ENCODE data around the gene AGMO.

The AGMO gene

GRCh38 chr7:15488401-15488800, 73.4 kb downstream of the AGMO start:
- no peak overlapping the region for H3K4me2 ChIP-seq (ENCODE audit: low read length)
- no peaks in the 10 kb centered on the region for H3K79me2 ChIP-seq (ENCODE audit: low read length)
- H3K4me1 ChIP-seq (ENCODE audit: low read length) = no peaks in the 10 kb centered on the region
- no peak overlapping the region for H3K4me3 ChIP-seq (ENCODE audit: low read length)
- H4K20me1 ChIP-seq (ENCODE audit: insufficient read depth, low read length) = no peaks in the 10 kb centered on the region
- H3K9me3 ChIP-seq (ENCODE audit: insufficient read depth, low read length) = no peaks in the 10 kb centered on the region
- H2AFZ ChIP-seq (ENCODE audit: low read depth, low read length) = no peak overlapping the region
- no peaks in the 10 kb centered on the region for H3K36me3 ChIP-seq (replicated peaks; ENCODE audit: low read depth, low read length)
- H3K27me3 ChIP-seq (ENCODE audit: low read depth, low read length) = no peaks in the 10 kb centered on the region
- no peak overlapping the region for H3K27ac ChIP-seq (ENCODE audit: low read length)
- no peak overlapping the region for H3K9ac ChIP-seq (ENCODE audit: low read length)
- TF ChIP-seq CTCF (IDR thresholded peaks at IDR 0.05; ENCODE audit: low read depth, low read length) (no peak), EZH2phosphoT487 (IDR thresholded peaks at IDR 0.05; ENCODE audit: low read depth) (no peak)

- H3K27ac ChIP-seq (ENCODE audit: low read length) = no peak overlapping the region
- no peaks in the 10 kb centered on the region for H4K20me1 ChIP-seq (ENCODE audit: insufficient read depth, low read length)
- no peak overlapping the region for H2AFZ ChIP-seq (ENCODE audit: low read depth, low read length)
- no peaks in the 10 kb centered on the region for H3K79me2 ChIP-seq (ENCODE audit: low read length)
- H3K4me3 ChIP-seq (ENCODE audit: low read length) = no peak overlapping the region
- no peak overlapping the region for H3K4me2 ChIP-seq (ENCODE audit: low read length)
- H3K27me3 ChIP-seq (ENCODE audit: low read depth, low read length) = no peaks in the 10 kb centered on the region
- no peak overlapping the region for H3K9ac ChIP-seq (ENCODE audit: low read length)
- no peaks in the 10 kb centered on the region for H3K36me3 ChIP-seq (replicated peaks; ENCODE audit: low read depth, low read length)
- no peak for TF ChIP-seq CTCF (IDR thresholded peaks at IDR 0.05; ENCODE audit: low read depth, low read length)
- TF ChIP-seq EZH2phosphoT487 (IDR thresholded peaks at IDR 0.05; ENCODE audit: low read depth) = no peak
- H3K4me1 ChIP-seq (ENCODE audit: low read length) = no peaks in the 10 kb centered on the region
- no peaks in the 10 kb centered on the region for H3K9me3 ChIP-seq (ENCODE audit: insufficient read depth, low read length)
Measured at GRCh38 chr7:15487896-15488295, 73.9 kb downstream of the AGMO start.

GRCh38 chr7:15485998-15486397, 75.8 kb downstream of the AGMO start:
- no peaks in the 10 kb centered on the region for H3K4me1 ChIP-seq (ENCODE audit: low read length)
- H3K36me3 ChIP-seq (replicated peaks; ENCODE audit: low read depth, low read length) = no peaks in the 10 kb centered on the region
- H3K4me2 ChIP-seq (ENCODE audit: low read length) = no peak overlapping the region
- H2AFZ ChIP-seq (ENCODE audit: low read depth, low read length) = no peak overlapping the region
- H3K27me3 ChIP-seq (ENCODE audit: low read depth, low read length) = no peaks in the 10 kb centered on the region
- no peak overlapping the region for H3K9ac ChIP-seq (ENCODE audit: low read length)
- H3K79me2 ChIP-seq (ENCODE audit: low read length) = no peaks in the 10 kb centered on the region
- H3K4me3 ChIP-seq (ENCODE audit: low read length) = no peak overlapping the region
- TF ChIP-seq CTCF (IDR thresholded peaks at IDR 0.05; ENCODE audit: low read depth, low read length) = no peak
- no peak for TF ChIP-seq EZH2phosphoT487 (IDR thresholded peaks at IDR 0.05; ENCODE audit: low read depth)
- no peaks in the 10 kb centered on the region for H4K20me1 ChIP-seq (ENCODE audit: insufficient read depth, low read length)
- H3K9me3 ChIP-seq (ENCODE audit: insufficient read depth, low read length) = no peaks in the 10 kb centered on the region
- no peak overlapping the region for H3K27ac ChIP-seq (ENCODE audit: low read length)

GRCh38 chr7:15485431-15485830, 76.4 kb downstream of the AGMO start:
- no peaks in the 10 kb centered on the region for H3K79me2 ChIP-seq (ENCODE audit: low read length)
- TF ChIP-seq CTCF (IDR thresholded peaks at IDR 0.05; ENCODE audit: low read depth, low read length) = no peak
- TF ChIP-seq EZH2phosphoT487 (IDR thresholded peaks at IDR 0.05; ENCODE audit: low read depth) = no peak
- no peak overlapping the region for H3K27ac ChIP-seq (ENCODE audit: low read length)
- no peaks in the 10 kb centered on the region for H3K9me3 ChIP-seq (ENCODE audit: insufficient read depth, low read length)
- no peaks in the 10 kb centered on the region for H3K36me3 ChIP-seq (replicated peaks; ENCODE audit: low read depth, low read length)
- no peak overlapping the region for H3K4me2 ChIP-seq (ENCODE audit: low read length)
- H3K4me3 ChIP-seq (ENCODE audit: low read length) = no peak overlapping the region
- no peaks in the 10 kb centered on the region for H4K20me1 ChIP-seq (ENCODE audit: insufficient read depth, low read length)
- H3K4me1 ChIP-seq (ENCODE audit: low read length) = no peaks in the 10 kb centered on the region
- H2AFZ ChIP-seq (ENCODE audit: low read depth, low read length) = no peak overlapping the region
- no peak overlapping the region for H3K9ac ChIP-seq (ENCODE audit: low read length)
- no peaks in the 10 kb centered on the region for H3K27me3 ChIP-seq (ENCODE audit: low read depth, low read length)

Data from OCI-LY3 (cell line).